Mesodermal cell (in vitro differentiated cells): Measurements from ENCODE around the gene NKD1.

ENCODE experiments used
- H3K27ac ChIP-seq: 2 replicates; pipeline ENCODE4 v1.7.0; 2013; ENCODE audit warnings: mild to moderate bottlenecking, low read depth, low read length, moderate library complexity; ENCODE audit not compliant: severe bottlenecking
- H3K36me3 ChIP-seq: 2 replicates; pipeline ENCODE4 v1.7.1; 2013; ENCODE audit warnings: mild to moderate bottlenecking, low read length, moderate library complexity; ENCODE audit not compliant: control insufficient read depth, insufficient read depth
- H3K4me1 ChIP-seq: one replicate; pipeline ENCODE4 v1.7.1; 2013; ENCODE audit warnings: mild to moderate bottlenecking, low read length; ENCODE audit not compliant: insufficient read depth, control insufficient read depth, poor library complexity, severe bottlenecking
- H3K4me3 ChIP-seq: 2 replicates; pipeline ENCODE4 v1.7.0; 2013; ENCODE audit warnings: low read length, control low read depth, mild to moderate bottlenecking; ENCODE audit not compliant: insufficient read depth, poor library complexity, severe bottlenecking; ENCODE audit errors: extremely low read depth
- H3K9me3 ChIP-seq: 2 replicates; pipeline ENCODE4 v1.7.1; 2013; ENCODE audit warnings: mild to moderate bottlenecking, low read length, moderate library complexity; ENCODE audit not compliant: control insufficient read depth
- WGBS, 2 experiments: methylation state at CpG; one replicate each; pipeline ENCODE4 v1.1.5; 2013; ENCODE audit warnings: missing lambda C conversion rate in 2 of 2; ENCODE audit not compliant: insufficient coverage in 2 of 2; 5-methylcytosine and 5-hydroxymethylcytosine counted together

Gene NKD1

DNA sequence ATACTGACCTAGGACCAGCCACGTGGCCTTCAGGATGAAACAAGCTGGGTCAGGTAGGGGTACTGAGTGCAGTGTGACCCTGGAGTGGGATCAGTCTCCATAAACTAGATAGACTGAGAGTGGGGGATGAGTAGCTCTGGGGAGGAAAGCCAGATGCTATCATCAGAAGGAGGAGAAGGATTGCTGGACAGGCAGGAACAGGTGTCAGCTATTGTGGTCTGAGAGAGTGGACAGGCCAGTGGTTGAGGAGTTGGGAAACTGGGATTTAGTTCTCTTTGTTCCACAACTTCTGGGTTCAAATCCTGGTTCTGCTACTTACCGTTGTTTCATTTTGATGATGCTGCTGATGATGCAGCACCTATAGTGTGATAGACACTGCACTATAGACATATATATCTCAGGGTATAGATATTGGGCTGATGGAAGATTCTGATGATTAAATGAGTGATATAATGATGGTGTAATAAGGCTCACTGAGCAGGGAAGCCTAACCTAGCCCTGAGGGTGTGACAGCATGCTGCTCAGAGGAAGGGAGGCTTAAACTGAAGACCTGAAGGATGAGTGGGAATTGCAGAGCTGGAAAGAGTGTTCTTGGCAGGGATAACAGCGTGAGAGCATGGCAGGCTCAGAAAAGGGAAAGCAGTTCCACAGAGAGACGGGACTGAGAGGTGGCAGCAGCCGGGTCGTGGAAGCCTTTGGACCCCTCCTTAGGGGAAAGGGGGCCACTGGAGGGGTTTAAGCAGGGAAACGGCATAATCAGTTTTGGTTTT lies 66.9 kb downstream of the NKD1 start:
- H3K27ac ChIP-seq = no peak overlapping the region
- 88 to 92% methylated on average over 5 of the region's 7 CpGs for WGBS, 2 experiments

DNA sequence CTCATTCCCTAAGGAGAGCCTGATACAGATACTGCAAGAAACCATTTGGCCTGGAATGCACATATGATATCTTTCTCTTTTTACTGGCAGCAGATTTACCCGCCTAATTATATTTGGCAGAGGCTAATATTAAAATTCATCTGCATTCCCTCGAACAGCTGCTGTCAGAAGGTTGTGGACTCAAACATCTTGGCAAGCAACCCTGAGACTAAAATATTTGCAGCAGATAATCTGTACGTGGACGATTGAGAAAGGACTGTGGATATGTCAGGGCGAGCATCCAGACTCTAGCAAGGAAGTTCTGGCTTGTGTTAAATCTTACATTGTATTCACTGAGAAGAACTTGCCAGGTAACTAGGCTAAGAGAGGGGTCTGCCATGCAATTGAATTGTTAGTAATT lies 67.7 kb downstream of the NKD1 start:
- peaks cover 48% of the 10 kb centered on the region for H3K36me3 ChIP-seq
- WGBS, 2 experiments = 87 to 92% methylated on average over 5 of the region's 5 CpGs
- H3K27ac ChIP-seq = no peak overlapping the region
- peaks cover 44% of the 10 kb centered on the region for H3K4me1 ChIP-seq
- H3K9me3 ChIP-seq = no peaks in the 10 kb centered on the region
- H3K4me3 ChIP-seq = no peak overlapping the region

More for the DNA sequence above, 66.9 kb downstream of the NKD1 start:
- H3K9me3 ChIP-seq = no peaks in the 10 kb centered on the region
- peaks cover 45% of the 10 kb centered on the region for H3K36me3 ChIP-seq
- H3K4me3 ChIP-seq = no peak overlapping the region
- H3K4me1 ChIP-seq = peaks cover 44% of the 10 kb centered on the region

DNA sequence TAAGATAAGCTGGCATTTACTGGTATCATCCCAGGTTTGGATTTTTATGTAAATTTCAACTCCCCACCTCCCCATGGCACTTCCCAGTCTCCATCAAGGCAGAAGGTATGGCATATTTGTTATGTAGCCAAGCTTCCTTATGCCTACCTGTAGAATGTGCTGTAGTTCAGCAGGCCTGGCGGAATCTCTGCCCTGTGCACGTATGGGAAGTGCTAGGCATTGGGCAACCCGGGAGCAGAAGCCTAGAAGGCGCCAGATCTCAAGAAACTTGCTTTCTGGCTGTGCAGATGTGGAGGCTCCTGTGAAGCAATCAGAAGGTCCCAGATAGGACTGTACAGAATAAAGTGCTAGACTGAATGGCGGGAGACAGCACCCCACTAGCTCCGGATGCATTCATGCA lies 68.2 kb downstream of the NKD1 start:
- Histone ChIP-seq H3K27ac (no peak overlapping the region), H3K9me3 (no peaks in the 10 kb centered on the region), H3K4me3 (no peak overlapping the region), H3K4me1 (peaks cover 40% of the 10 kb centered on the region), H3K36me3 (peaks cover 47% of the 10 kb centered on the region)
- 97 to 98% methylated on average over 4 to 5 of the region's 6 CpGs for WGBS, 2 experiments

DNA sequence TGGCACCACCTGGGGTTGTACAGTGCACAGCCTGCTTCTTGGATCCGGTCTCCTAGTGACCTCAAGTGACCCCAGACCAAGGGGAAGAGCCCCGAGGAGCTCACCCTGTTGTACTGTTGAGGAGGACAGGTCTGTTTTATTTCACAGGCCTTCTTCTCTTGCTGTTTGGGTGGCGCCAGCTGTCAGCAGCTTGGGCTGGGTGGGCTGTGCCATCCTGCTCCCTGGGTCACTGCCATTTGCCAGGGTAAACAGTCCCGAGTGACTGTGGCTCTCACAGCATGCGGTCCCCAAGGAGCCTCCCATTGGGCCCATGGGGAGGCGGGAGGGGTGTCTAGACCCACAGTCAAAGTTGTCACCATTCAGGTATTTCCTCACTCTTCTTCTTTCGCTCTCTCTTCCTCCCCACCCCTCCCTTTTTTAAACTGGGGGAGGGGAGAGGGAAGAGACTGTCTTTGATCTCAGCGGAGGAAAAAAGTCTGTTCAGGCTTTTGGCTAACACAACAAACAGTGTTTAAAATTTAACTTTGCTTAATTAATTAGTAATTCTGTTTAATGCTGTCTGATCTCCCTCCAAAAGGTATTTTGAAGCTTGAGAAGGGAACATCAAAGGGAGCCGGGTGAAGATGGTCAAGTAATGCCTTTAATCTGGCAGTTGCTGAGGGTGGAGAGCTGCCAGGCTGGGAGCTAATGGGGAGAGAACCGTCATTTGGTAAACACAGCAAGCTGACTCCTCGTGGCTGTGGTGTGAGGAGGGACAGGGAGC lies 68.9 kb downstream of the NKD1 start:
- no peaks in the 10 kb centered on the region for H3K9me3 ChIP-seq
- H3K4me3 ChIP-seq = no peak overlapping the region
- WGBS, 2 experiments = 62 to 84% methylated on average over 3 to 6 of the region's 11 CpGs
- H3K27ac ChIP-seq = peak overlapping the region; percentile 50
- H3K36me3 ChIP-seq = peaks cover 43% of the 10 kb centered on the region
- H3K4me1 ChIP-seq = peaks cover 34% of the 10 kb centered on the region

DNA sequence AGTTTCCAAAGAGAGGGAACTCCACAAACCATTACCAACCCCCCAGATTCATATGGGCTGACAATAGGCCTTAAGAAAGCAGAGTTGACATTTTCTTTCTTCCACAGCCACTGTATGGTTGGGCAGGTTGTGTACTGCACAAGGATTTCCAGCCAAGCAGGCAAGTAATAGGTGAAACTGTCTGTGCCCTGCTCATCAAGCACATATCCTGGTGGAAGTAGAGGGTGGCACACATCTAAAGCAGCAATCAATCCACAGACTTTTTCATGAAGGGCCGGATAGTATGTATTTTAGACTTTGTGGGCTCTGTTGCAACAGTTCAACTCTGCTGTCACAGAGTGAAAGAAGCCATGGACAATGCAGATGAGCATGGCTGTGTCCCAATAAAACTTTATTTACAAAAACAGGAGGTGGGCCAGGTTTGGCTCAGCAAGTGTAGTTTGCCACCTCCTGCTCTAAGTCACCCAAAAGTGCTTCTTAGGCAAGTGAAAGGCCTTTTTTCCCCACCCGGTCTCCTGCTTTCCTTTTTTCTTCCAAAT lies 69.5 kb downstream of the NKD1 start:
- Histone ChIP-seq H3K27ac (peak overlapping the region; percentile 50), H3K36me3 (peaks cover 43% of the 10 kb centered on the region), H3K4me3 (no peak overlapping the region), H3K4me1 (peaks cover 33% of the 10 kb centered on the region), H3K9me3 (no peaks in the 10 kb centered on the region)
- 89 to 97% methylated on average over 1 to 2 of the region's 2 CpGs for WGBS, 2 experiments

DNA sequence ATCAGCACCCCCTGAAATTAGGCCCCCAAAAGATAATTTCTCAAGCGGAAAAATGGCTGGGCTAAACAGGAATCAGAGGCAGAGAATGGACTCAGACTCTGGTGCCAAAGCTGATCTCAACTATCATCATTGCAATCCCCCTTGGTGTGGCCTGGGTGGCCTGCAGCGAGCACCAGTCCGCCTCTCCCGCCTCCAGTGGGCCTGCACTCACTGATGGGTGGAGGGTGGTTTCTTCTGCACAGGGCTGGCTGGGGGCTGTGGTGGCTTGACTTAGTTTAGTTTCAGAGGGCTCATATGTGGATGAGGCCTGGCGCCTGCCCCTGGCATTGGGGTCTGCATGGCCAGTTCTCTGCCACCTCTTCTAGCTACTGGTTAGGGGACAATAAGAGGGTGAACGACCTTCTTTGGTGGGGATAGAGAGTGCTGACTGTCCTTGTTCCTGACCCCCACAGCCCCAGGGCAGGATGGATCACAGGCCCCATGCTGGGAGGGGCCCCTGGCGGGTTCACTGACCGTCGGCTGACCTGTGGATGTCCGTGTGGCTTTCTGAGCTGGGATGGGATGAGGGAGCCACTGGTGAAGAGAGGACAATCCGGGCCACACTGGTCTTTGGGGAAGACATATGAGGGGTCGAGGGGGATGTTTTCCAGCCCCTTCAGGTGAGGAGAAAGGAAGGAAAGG lies 70.2 kb downstream of the NKD1 start:
- Histone ChIP-seq H3K27ac (no peak overlapping the region), H3K4me3 (no peak overlapping the region), H3K4me1 (peaks cover 29% of the 10 kb centered on the region), H3K36me3 (peaks cover 42% of the 10 kb centered on the region), H3K9me3 (no peaks in the 10 kb centered on the region)
- 87 to 88% methylated on average over 8 to 9 of the region's 12 CpGs for WGBS, 2 experiments

DNA sequence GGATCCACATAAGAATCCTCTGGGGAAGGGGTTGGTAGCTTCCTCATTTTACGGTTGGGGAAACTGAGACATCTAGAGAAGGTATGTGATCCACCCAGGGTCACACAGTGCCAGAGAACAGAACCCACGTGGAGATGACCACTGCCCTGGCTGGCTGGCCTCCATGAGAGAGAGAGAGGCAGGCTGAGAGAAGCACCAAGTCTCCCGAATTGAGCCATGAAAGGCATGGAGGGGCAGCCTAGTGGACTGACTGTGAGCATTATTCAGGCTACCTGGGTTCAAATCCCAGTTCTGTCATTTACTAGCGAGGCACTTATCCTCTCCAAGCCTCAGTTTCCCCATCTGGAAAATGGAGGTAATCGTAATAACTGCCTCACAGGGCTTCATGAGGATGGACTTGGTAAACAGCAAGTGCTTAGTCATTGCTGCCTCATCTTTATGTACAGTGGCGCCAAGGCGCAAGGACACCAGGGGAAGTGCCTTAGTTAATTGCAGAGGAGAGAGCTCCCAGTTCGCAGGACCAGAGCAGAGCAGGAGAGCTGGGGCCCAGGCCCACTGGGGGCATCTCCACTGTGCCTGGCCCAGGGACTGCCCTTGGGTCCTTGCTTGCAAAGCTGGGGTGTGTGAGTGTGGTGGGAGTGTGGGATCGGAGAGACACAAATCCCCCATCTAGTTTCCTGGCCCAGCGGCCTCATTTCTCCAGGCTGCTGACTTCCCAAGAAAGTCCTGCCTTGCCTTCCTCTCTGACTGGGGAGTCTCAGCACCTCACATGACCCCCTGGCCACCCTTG lies 71.7 kb downstream of the NKD1 start:
- WGBS, 2 experiments = 92 to 95% methylated on average over 7 of the region's 10 CpGs
- Histone ChIP-seq H3K9me3 (no peaks in the 10 kb centered on the region), H3K4me3 (no peak overlapping the region), H3K27ac (no peak overlapping the region), H3K36me3 (peaks cover 50% of the 10 kb centered on the region), H3K4me1 (peaks cover 27% of the 10 kb centered on the region)

DNA sequence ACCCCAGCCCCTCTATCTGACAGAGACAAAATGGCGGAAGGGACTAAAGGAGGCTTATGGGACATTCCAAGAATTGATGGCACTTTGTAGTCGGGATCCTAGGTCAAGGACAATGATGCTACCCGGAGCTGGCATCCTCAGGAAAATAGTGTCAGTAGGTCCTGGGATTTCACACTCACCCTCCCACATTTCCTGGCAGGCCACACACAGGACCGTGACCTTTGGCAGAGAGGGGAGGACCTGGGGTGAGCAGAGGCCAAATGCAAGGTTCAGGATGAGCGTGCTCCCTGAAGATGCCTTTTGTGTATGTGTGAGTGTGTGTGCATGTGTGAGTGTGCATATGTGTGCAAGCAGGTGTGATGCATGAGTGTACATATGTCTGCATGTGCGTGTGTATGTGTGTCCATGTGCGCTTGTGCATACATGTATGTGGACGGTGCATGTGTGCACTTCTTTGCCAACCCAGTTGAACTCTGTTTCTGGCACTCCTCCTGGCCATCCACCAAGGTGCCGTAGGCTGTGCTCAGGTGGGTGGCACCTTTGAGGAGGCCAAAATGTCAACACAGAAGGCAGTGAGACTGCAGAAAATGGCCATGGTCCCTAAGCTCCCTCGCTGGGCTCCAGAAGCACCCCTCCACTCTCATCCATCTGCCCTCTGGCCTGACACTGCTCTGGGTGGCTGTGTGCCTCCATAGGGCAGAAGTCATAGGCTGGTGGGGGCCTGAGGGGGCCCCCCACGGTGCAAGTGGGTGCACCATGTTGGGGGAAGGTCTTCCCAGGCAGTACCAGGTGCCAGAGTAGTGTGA lies 72.7 kb downstream of the NKD1 start:
- no peak overlapping the region for H3K27ac ChIP-seq
- no peak overlapping the region for H3K4me3 ChIP-seq
- no peaks in the 10 kb centered on the region for H3K9me3 ChIP-seq
- peaks cover 27% of the 10 kb centered on the region for H3K4me1 ChIP-seq
- WGBS, 2 experiments = 90 to 96% methylated on average over 8 to 10 of the region's 11 CpGs
- peaks cover 56% of the 10 kb centered on the region for H3K36me3 ChIP-seq

DNA sequence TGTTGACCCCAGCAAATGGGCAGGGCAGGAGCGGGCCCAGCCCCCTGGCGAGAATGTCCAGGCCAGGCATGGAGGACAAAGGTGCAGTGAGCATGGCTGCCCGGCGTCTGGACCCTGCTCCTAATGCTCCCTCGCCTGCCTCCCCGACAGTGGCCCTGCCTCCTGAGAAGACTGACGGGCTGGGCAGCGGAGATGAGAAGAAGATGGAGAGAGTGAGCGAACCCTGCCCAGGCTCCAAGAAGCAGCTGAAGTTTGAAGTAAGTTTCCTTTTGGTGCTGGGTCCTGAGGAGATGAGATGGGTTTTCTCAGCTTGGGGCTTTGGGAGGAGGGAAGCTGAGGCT lies 73.2 kb downstream of the NKD1 start:
- 92 to 96% methylated on average over 6 to 9 of the region's 9 CpGs for WGBS, 2 experiments
- no peaks in the 10 kb centered on the region for H3K9me3 ChIP-seq
- no peak overlapping the region for H3K4me3 ChIP-seq
- H3K27ac ChIP-seq = no peak overlapping the region
- H3K36me3 ChIP-seq = peaks cover 56% of the 10 kb centered on the region
- peaks cover 22% of the 10 kb centered on the region for H3K4me1 ChIP-seq
